ENCODE measurements around the gene CLTA.

Gene CLTA

GRCh38 chr9:36163049-36163785 is 27.5 kb upstream of the CLTA start (continued):
- TF ChIP-seq ZNF280D (tag by site-specific recombination; IDR thresholded peaks at IDR 0.05) (no peak), ZNF26 (tag by site-specific recombination; IDR thresholded peaks at IDR 0.05) (no peak)

- Histone ChIP-seq H3K4me1 (ENCODE audit: control insufficient read depth, insufficient read depth, low read length) (peaks cover 4% of the 10 kb centered on the region; the same call in 1 of the 2 replicates), H3K4me3 (ENCODE audit: low read depth, low read length) (no peak overlapping the region), H3K9me3 (ENCODE audit: control insufficient read depth, insufficient read depth, low read depth, low read length) (no peaks in the 10 kb centered on the region), H3K27ac (ENCODE audit: extremely low read depth, low read depth, low read length) (no peak overlapping the region), H3K36me3 (ENCODE audit: control insufficient read depth in 2 of 2, insufficient read depth in 1 of 2, low read length in 2 of 2) (no peaks in the 10 kb centered on the region)
- TF ChIP-seq ZNF274 (IDR thresholded peaks at IDR 0.05; ENCODE audit: low read length) (no peak), ZNF274 (tag by site-specific recombination; IDR thresholded peaks at IDR 0.05; ENCODE audit: borderline replicate concordance) (no peak), ZNF157 (tag by site-specific recombination; IDR thresholded peaks at IDR 0.05) (no peak), ZNF701 (tag by site-specific recombination; IDR thresholded peaks at IDR 0.05) (no peak), HOXA7 (CRISPR knock-in tag; IDR thresholded peaks at IDR 0.05; ENCODE audit: borderline replicate concordance) (no peak), ZNF121 (tag by site-specific recombination; IDR thresholded peaks at IDR 0.05) (no peak), ELK4 (IDR thresholded peaks at IDR 0.05; ENCODE audit: borderline replicate concordance, low read depth, low read length) (no peak), ZNF350 (tag by site-specific recombination; IDR thresholded peaks at IDR 0.05) (no peak), REST (tag by site-specific recombination; IDR thresholded peaks at IDR 0.05) (no peak), ZNF202 (tag by site-specific recombination; IDR thresholded peaks at IDR 0.05; ENCODE audit: borderline replicate concordance) (no peak), KLF17 (tag by site-specific recombination; IDR thresholded peaks at IDR 0.05) (no peak), GFI1B (tag by site-specific recombination; IDR thresholded peaks at IDR 0.05) (no peak), PRDM1 (tag by site-specific recombination; IDR thresholded peaks at IDR 0.05) (no peak), ZNF23 (tag by site-specific recombination; IDR thresholded peaks at IDR 0.05; ENCODE audit: borderline replicate concordance) (no peak), PRDM10 (tag by site-specific recombination; IDR thresholded peaks at IDR 0.05) (no peak), ZNF585B (tag by site-specific recombination; IDR thresholded peaks at IDR 0.05) (no peak), SCRT1 (tag by site-specific recombination; IDR thresholded peaks at IDR 0.05; ENCODE audit: borderline replicate concordance) (no peak)
- ChIA-PET POLR2A (interaction anchor here (1.0 to 3.0 kb wide), 8 partner anchors 9 to 61 kb away, joined by 3 to 30 read pairs (median 6); partner anchors contain the start of genes CLTA and GLIPR2), CTCF (interaction anchor here (0.6 to 8.2 kb wide), 11 partner anchors 8 to 218 kb away, joined by 3 to 172 read pairs (median 8); partner anchors contain the start of genes CLTA and GLIPR2)
Measured at GRCh38 chr9:36163786-36164170, 26.9 kb upstream of the CLTA start.
